K562 (cell line): ENCODE measurements around the gene DPP3.
"Not testable (repeated sequence)": the region's sequence is repeated elsewhere in the genome, so short reads cannot be mapped to it uniquely, and the experiment has no call there.

ENCODE experiments used
- BRD9 ChIP-seq: fragments of 450-650 bp; IDR thresholded peaks from 2 replicates; pipeline ENCODE4 v1.6.1; 2018; ENCODE audit warnings: low read depth; ENCODE audit not compliant: partially characterized antibody
- CREB5 ChIP-seq: fragments of 250-450 bp; sonication (Bioruptor Pico); IDR thresholded peaks from 2 replicates; pipeline ENCODE4 v1.5.0; 2020; ENCODE audit warnings: mild to moderate bottlenecking
- CTCF ChIP-seq, 3 experiments: IDR thresholded peaks in 2 of 3; conservative IDR thresholded peaks in 1 of 3; 2 replicates each; pipeline ENCODE4 v1.5.1; 2011 to 2012; ENCODE audit warnings: low read length in 3 of 3, mild to moderate bottlenecking in 3 of 3, control low read depth in 2 of 3, improper control_type of control experiment in 1 of 3, inconsistent platforms in 1 of 3, low read depth in 1 of 3, mixed read lengths in 1 of 3, moderate library complexity in 1 of 3; ENCODE audit not compliant: insufficient read depth in 2 of 3
- EP300 ChIP-seq: IDR thresholded peaks from 2 replicates; pipeline ENCODE4 v1.6.1; 2012; ENCODE audit warnings: low read length, improper control_type of control experiment
- MAFG ChIP-seq: fragments of 450-650 bp; conservative IDR thresholded peaks from 2 replicates; pipeline ENCODE4 v1.6.1; 2016; ENCODE audit warnings: missing genetic modification characterization, missing compliant biosample characterization
- MAX ChIP-seq: sonication (generic); formaldehyde crosslinking; IDR thresholded peaks from 2 replicates; pipeline ENCODE4 v1.9.0; 2022; ENCODE audit warnings: mild to moderate bottlenecking, missing genetic modification reagents
- NR2F6 ChIP-seq: fragments of 450-650 bp; formaldehyde crosslinking; IDR thresholded peaks from 2 replicates; pipeline ENCODE4 v1.4.0; 2020; ENCODE audit warnings: mild to moderate bottlenecking
- SNAPC5 ChIP-seq: fragments of 250-450 bp; sonication (Bioruptor Pico); IDR thresholded peaks from 2 replicates; pipeline ENCODE4 v1.8.0; 2021; ENCODE audit warnings: moderate library complexity, mild to moderate bottlenecking, inconsistent platforms
- TFE3 ChIP-seq: fragments of 450-650 bp; formaldehyde crosslinking; IDR thresholded peaks from 2 replicates; pipeline ENCODE4 v1.4.0; 2020; ENCODE audit warnings: mild to moderate bottlenecking, mixed read lengths
- THAP12 ChIP-seq: fragments of 250-450 bp; sonication (Bioruptor Pico); IDR thresholded peaks from 2 replicates; pipeline ENCODE4 v1.9.0; 2021; ENCODE audit warnings: mild to moderate bottlenecking, inconsistent platforms

- TF ChIP-seq MAFG; EP300; CTCF (IDR thresholded peaks at IDR 0.05 in 2 of 3, conservative IDR thresholded peaks at IDR 0.05 in 1 of 3; ENCODE audit: insufficient read depth in 2 of 3, low read depth in 1 of 3, low read length in 3 of 3); THAP12; TFE3 (CRISPR knock-in tag); SNAPC5 (CRISPR knock-in tag); CREB5 (CRISPR knock-in tag); BRD9; NR2F6 (CRISPR knock-in tag); MAX: not testable (repeated sequence)
Measured at GRCh38 chr11:66544952-66545351, 64.7 kb downstream of the DPP3 start.
